PFSK-1 (cell line): ENCODE results near the gene SIRT2.

Source experiments
- FOXP2 ChIP-seq: optimal IDR thresholded peaks from 2 replicates; pipeline ENCODE3; 2011; ENCODE audit warnings: borderline replicate concordance, control low read depth, inconsistent platforms; ENCODE audit not compliant: insufficient read depth; ENCODE audit errors: extremely low read length, extremely low read depth
- POLR2AphosphoS5 ChIP-seq: IDR thresholded peaks from 2 replicates; pipeline ENCODE4 v1.6.1; 2012; ENCODE audit warnings: low read depth, mild to moderate bottlenecking, control low read depth, low read length, moderate library complexity
- SIN3A ChIP-seq: IDR thresholded peaks from 2 replicates; pipeline ENCODE4 v1.6.1; 2012; ENCODE audit warnings: mild to moderate bottlenecking, low read length, moderate library complexity, borderline replicate concordance; ENCODE audit not compliant: insufficient read depth
- TAF1 ChIP-seq: IDR thresholded peaks from 2 replicates; pipeline ENCODE4 v1.6.1; 2012; ENCODE audit warnings: low read length, control low read depth, borderline replicate concordance; ENCODE audit not compliant: insufficient read depth
- TF ChIP-seq, protein P1 (sequence below), 2 experiments: IDR thresholded peaks; 2 replicates each; pipeline versions ENCODE4 v1.6.1 to v1.8.0; 2011 to 2012; ENCODE audit warnings: low read depth in 2 of 2, low read length in 2 of 2, control low read depth in 1 of 2, inconsistent platforms in 1 of 2, mild to moderate bottlenecking in 1 of 2, moderate library complexity in 1 of 2; ENCODE audit not compliant: insufficient read depth in 1 of 2

Gene SIRT2

DNA sequence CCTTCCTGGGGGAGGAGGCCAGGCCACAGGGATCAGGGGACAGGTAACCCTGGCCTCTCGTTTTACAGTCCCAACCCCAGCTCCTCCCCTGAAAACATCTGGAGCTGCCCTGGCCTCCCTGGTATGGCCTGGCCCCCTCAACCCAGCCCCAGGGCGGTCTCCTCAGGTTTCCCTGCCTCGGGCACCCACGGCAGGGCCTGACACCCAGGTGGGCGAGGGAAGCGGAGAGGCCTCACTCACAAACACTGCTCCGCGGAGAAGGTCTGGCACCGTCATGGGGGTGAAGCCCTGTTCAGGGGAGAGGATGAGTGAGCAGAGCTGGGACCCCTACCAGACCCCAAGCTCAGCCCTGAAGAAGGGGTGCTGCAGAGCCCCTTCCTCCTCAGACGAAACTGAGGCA lies 19.1 kb upstream of the SIRT2 start:
- no peak for TF ChIP-seq FOXP2
- TF ChIP-seq, protein P1, sequence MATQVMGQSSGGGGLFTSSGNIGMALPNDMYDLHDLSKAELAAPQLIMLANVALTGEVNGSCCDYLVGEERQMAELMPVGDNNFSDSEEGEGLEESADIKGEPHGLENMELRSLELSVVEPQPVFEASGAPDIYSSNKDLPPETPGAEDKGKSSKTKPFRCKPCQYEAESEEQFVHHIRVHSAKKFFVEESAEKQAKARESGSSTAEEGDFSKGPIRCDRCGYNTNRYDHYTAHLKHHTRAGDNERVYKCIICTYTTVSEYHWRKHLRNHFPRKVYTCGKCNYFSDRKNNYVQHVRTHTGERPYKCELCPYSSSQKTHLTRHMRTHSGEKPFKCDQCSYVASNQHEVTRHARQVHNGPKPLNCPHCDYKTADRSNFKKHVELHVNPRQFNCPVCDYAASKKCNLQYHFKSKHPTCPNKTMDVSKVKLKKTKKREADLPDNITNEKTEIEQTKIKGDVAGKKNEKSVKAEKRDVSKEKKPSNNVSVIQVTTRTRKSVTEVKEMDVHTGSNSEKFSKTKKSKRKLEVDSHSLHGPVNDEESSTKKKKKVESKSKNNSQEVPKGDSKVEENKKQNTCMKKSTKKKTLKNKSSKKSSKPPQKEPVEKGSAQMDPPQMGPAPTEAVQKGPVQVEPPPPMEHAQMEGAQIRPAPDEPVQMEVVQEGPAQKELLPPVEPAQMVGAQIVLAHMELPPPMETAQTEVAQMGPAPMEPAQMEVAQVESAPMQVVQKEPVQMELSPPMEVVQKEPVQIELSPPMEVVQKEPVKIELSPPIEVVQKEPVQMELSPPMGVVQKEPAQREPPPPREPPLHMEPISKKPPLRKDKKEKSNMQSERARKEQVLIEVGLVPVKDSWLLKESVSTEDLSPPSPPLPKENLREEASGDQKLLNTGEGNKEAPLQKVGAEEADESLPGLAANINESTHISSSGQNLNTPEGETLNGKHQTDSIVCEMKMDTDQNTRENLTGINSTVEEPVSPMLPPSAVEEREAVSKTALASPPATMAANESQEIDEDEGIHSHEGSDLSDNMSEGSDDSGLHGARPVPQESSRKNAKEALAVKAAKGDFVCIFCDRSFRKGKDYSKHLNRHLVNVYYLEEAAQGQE (IDR thresholded peaks at IDR 0.05; ENCODE audit: insufficient read depth in 1 of 2, low read depth in 2 of 2, low read length in 2 of 2) = no peak
- TF ChIP-seq POLR2AphosphoS5 = no peak
- no peak for TF ChIP-seq SIN3A
- no peak for TF ChIP-seq TAF1

DNA sequence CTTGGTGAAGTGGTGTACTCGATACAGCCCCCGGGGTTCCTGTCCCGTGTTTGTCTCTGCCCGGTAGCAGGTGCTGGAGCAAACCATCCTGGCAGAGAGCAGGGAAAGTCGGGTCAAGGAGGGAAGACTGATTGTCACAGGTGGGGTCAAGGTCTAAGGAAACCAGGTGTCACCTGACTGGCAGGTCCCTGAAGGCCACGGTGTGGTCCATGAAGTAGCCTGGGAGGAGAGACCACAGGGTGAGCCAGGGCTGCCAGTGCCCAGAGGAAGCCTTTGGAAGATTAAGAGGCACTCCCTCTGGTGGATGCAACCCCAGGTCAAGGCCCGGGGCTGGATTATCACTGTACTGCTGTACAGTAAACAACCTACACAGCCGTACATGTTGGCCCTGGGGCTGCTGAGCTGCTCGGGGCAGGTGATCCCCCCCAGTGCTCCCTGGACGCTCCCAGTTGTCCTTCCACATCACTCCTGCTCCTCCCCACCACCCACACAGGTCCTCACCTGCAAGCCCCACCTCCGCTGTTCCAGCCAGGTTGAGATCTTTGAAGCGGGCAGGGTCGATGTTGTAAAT lies 18.6 kb upstream of the SIRT2 start:
- TF ChIP-seq, protein P1 (IDR thresholded peaks at IDR 0.05; ENCODE audit: insufficient read depth in 1 of 2, low read depth in 2 of 2, low read length in 2 of 2) = no peak
- TF ChIP-seq SIN3A (no peak), TAF1 (no peak), FOXP2 (no peak), POLR2AphosphoS5 (no peak)

DNA sequence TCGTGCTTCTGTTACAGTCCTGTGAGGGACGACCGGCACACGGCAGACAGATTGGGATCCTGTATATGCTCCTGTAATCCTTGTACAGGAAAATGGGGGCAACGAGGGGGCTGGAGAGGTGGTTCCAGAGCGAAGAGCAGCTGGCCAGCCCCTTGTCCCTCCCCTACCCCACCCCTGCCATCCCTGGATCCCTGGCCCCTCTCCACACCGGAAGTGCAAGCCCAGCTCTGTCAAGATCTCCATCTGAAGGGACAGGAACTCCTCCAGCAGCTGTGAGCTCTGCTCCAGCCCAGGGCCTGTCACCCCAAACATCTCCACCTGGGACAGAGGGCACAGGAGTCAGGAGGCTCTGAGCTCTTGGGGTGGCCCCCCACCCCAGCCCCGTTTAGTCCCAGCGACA lies 18.1 kb upstream of the SIRT2 start:
- TF ChIP-seq SIN3A = no peak
- TF ChIP-seq FOXP2 = no peak
- TF ChIP-seq, protein P1 (IDR thresholded peaks at IDR 0.05; ENCODE audit: insufficient read depth in 1 of 2, low read depth in 2 of 2, low read length in 2 of 2) = no peak
- no peak for TF ChIP-seq POLR2AphosphoS5
- no peak for TF ChIP-seq TAF1

DNA sequence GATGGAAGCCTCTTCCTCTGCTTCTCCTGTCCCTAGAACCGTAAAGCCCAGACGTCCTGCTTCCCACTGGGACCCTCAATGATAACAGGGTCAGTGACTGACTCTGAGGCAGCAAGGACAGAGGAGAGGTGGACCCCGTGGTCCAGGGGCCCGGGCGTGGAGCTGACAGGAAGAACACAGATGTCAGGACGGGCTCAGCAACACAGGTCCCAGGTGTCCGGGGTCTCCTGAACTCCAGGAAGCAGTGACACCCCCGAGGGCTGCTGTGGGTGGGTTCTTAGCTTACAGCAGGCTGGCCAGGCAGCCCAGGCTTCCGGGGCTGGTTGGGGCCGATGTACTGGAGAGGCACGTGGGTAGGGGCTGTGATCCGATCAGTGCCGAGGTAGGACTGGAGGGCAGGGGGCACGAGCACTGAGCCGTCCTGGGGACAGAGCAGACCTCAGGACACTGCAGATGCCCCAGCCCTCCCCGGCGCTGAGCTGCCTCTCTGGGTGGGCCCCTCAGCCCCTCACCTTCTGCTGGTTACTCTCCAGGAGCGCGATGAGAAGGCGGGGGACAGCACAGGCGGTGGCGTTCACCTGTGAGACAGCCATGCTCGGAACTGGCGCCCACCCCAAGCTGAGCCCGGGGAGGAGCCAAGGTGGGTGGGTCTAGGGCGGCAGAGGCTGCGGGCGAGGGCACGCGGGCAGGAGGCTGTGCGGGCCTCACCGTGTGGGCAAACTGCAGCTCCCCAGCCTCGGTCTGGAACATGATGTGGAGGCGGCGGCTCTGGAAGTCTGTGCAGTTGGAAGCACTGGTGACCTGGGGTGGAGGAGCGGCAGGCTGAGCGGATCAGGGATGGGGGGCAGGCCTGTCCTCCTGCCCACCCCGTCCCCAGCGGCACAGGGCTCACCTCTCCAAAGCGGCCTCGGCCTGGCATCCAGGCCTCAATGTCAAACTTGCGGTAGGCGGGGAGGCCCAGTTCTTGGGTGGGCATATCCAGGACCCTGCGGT lies 16.2 kb upstream of the SIRT2 start:
- TF ChIP-seq SIN3A = no peak
- TF ChIP-seq POLR2AphosphoS5 = no peak
- no peak for TF ChIP-seq FOXP2
- no peak for TF ChIP-seq TAF1
- TF ChIP-seq, protein P1 (IDR thresholded peaks at IDR 0.05; ENCODE audit: insufficient read depth in 1 of 2, low read depth in 2 of 2, low read length in 2 of 2) = no peak
